Lower leg skin (tissue), 3 donors: Measurements from ENCODE around the gene MOCS1.

Experiments
- POLR2A ChIP-seq, 2 donors: fragments of 450-650 bp; IDR thresholded peaks; one replicate each; pipeline ENCODE4 v1.6.1; 2016 to 2017; ENCODE audit warnings: antibody characterized with exemption in 2 of 2, mild to moderate bottlenecking in 1 of 2, moderate library complexity in 1 of 2
- TF ChIP-seq, protein P1 (sequence below), 3 donors: fragments of 450-650 bp; IDR thresholded peaks; one replicate each; pipeline ENCODE4 v1.5.1; 2016; ENCODE audit warnings: antibody characterized with exemption in 3 of 3, mild to moderate bottlenecking in 3 of 3, moderate library complexity in 2 of 3

- no peak for TF ChIP-seq POLR2A (IDR thresholded peaks at IDR 0.05)
- TF ChIP-seq, protein P1, sequence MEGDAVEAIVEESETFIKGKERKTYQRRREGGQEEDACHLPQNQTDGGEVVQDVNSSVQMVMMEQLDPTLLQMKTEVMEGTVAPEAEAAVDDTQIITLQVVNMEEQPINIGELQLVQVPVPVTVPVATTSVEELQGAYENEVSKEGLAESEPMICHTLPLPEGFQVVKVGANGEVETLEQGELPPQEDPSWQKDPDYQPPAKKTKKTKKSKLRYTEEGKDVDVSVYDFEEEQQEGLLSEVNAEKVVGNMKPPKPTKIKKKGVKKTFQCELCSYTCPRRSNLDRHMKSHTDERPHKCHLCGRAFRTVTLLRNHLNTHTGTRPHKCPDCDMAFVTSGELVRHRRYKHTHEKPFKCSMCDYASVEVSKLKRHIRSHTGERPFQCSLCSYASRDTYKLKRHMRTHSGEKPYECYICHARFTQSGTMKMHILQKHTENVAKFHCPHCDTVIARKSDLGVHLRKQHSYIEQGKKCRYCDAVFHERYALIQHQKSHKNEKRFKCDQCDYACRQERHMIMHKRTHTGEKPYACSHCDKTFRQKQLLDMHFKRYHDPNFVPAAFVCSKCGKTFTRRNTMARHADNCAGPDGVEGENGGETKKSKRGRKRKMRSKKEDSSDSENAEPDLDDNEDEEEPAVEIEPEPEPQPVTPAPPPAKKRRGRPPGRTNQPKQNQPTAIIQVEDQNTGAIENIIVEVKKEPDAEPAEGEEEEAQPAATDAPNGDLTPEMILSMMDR (IDR thresholded peaks at IDR 0.05): no peak
These were observed 8.4 kb downstream of the MOCS1 start for GRCh38 chr6:39925931-39926290.
